Uterus (tissue), 2 donors: ENCODE results near the gene ZCWPW2.

Experiments
- POLR2A ChIP-seq, 2 donors: fragments of 450-650 bp; IDR thresholded peaks; one replicate each; pipeline ENCODE4 v1.6.1; 2016; ENCODE audit warnings: antibody characterized with exemption in 2 of 2, mild to moderate bottlenecking in 1 of 2, moderate library complexity in 1 of 2
- TF ChIP-seq, protein P1 (sequence below), 4 experiments: fragments of 200-600 bp in 2 of 4; fragments of 450-650 bp in 2 of 4; sonication (generic) in 2 of 4; IDR thresholded peaks; one replicate each; pipeline ENCODE4 v1.5.1; 2016 to 2019; ENCODE audit warnings: antibody characterized with exemption in 4 of 4, mild to moderate bottlenecking in 2 of 4, moderate library complexity in 1 of 4

DNA sequence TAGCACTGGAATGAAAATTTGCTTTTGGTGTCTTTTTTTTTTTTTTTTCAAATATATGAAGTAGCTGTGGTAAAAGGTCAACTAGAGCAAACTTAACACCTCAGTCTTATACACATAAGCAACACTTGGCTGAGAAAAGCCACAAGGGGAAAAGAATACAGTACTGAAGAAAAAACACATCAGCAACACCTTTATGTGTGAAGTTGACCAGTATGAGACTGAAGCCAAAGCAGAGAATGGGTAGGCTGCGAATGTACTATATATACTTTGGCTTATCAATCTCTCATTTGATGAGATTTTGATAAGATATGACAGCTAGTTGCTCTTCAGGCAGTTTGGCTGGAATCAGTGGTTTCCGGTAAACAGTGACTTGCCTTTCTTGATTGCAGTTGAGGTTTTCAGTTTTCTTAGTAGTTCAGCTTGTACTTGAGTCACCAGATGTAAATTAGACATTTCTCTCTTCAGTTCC lies 22.0 kb upstream of the ZCWPW2 start:
- TF ChIP-seq, protein P1, sequence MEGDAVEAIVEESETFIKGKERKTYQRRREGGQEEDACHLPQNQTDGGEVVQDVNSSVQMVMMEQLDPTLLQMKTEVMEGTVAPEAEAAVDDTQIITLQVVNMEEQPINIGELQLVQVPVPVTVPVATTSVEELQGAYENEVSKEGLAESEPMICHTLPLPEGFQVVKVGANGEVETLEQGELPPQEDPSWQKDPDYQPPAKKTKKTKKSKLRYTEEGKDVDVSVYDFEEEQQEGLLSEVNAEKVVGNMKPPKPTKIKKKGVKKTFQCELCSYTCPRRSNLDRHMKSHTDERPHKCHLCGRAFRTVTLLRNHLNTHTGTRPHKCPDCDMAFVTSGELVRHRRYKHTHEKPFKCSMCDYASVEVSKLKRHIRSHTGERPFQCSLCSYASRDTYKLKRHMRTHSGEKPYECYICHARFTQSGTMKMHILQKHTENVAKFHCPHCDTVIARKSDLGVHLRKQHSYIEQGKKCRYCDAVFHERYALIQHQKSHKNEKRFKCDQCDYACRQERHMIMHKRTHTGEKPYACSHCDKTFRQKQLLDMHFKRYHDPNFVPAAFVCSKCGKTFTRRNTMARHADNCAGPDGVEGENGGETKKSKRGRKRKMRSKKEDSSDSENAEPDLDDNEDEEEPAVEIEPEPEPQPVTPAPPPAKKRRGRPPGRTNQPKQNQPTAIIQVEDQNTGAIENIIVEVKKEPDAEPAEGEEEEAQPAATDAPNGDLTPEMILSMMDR (IDR thresholded peaks at IDR 0.05), result no peak
- no peak for TF ChIP-seq POLR2A (IDR thresholded peaks at IDR 0.05)
